ENCODE measurements around the gene GNAT2. TPM values are rescaled to one million over a fixed set of nuclear protein-coding genes. Genes with fewer than 3 reads are reported as not detected.

Gene GNAT2
- total RNA-seq, 1 donor from 2014 or later, result not detected

- DNase-seq, result no peak
- H3K9me3 Mint-ChIP-seq (ENCODE audit: unreplicated experiment), result peaks cover 3% of the 10 kb centered on the region
- H3K4me1 Mint-ChIP-seq (ENCODE audit: low read depth, unreplicated experiment), result peaks cover 7% of the 10 kb centered on the region
- no peaks in the 10 kb centered on the region for H3K36me3 Mint-ChIP-seq (ENCODE audit: unreplicated experiment)
- H3K27me3 Mint-ChIP-seq (ENCODE audit: unreplicated experiment), result peaks cover 3% of the 10 kb centered on the region
- no peak for TF ChIP-seq CTCF (IDR thresholded peaks at IDR 0.05; ENCODE audit: partially characterized antibody, unreplicated experiment)
- H3K27ac Mint-ChIP-seq (ENCODE audit: unreplicated experiment), result no peak overlapping the region
- no peak overlapping the region for H3K4me3 Mint-ChIP-seq (ENCODE audit: unreplicated experiment)
Observed at GRCh38 chr1:109642626-109643025, 23.2 kb upstream of the GNAT2 start.

DNA sequence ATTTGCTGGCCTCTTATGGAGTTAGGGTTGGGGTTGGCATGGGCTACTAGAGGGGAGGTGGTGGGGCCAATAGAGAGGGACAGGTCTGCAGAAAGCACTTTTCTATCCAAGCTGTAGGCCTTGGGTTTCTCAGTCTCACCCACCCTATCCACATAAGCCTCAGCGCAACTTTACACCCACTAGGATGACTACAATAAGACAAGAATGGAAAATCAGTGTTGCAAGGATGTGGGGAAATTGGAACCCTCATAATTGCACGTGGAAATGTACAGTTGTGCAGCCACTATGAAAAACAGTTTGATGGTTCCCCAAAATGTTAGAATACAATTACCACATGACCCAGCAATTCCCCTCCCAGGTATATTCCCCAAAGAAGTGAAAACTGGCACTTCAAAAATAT lies 22.4 kb upstream of the GNAT2 start:
- Mint-ChIP-seq H3K4me1 (ENCODE audit: low read depth, unreplicated experiment) (peaks cover 7% of the 10 kb centered on the region), H3K27ac (ENCODE audit: unreplicated experiment) (no peak overlapping the region), H3K27me3 (ENCODE audit: unreplicated experiment) (peaks cover 3% of the 10 kb centered on the region), H3K9me3 (ENCODE audit: unreplicated experiment) (peaks cover 4% of the 10 kb centered on the region), H3K4me3 (ENCODE audit: unreplicated experiment) (no peak overlapping the region), H3K36me3 (ENCODE audit: unreplicated experiment) (no peaks in the 10 kb centered on the region)
- DNase-seq, result no peak
- no peak for TF ChIP-seq CTCF (IDR thresholded peaks at IDR 0.05; ENCODE audit: partially characterized antibody, unreplicated experiment)

- H3K9me3 Mint-ChIP-seq (ENCODE audit: unreplicated experiment), result peaks cover 4% of the 10 kb centered on the region
- no peak for TF ChIP-seq CTCF (IDR thresholded peaks at IDR 0.05; ENCODE audit: partially characterized antibody, unreplicated experiment)
- H3K4me1 Mint-ChIP-seq (ENCODE audit: low read depth, unreplicated experiment), result peaks cover 7% of the 10 kb centered on the region
- no peak overlapping the region for H3K4me3 Mint-ChIP-seq (ENCODE audit: unreplicated experiment)
- H3K36me3 Mint-ChIP-seq (ENCODE audit: unreplicated experiment), result no peaks in the 10 kb centered on the region
- no peak for DNase-seq
- H3K27me3 Mint-ChIP-seq (ENCODE audit: unreplicated experiment), result peaks cover 3% of the 10 kb centered on the region
- no peak overlapping the region for H3K27ac Mint-ChIP-seq (ENCODE audit: unreplicated experiment)
Observed at GRCh38 chr1:109641078-109641740, 21.8 kb upstream of the GNAT2 start.

DNA sequence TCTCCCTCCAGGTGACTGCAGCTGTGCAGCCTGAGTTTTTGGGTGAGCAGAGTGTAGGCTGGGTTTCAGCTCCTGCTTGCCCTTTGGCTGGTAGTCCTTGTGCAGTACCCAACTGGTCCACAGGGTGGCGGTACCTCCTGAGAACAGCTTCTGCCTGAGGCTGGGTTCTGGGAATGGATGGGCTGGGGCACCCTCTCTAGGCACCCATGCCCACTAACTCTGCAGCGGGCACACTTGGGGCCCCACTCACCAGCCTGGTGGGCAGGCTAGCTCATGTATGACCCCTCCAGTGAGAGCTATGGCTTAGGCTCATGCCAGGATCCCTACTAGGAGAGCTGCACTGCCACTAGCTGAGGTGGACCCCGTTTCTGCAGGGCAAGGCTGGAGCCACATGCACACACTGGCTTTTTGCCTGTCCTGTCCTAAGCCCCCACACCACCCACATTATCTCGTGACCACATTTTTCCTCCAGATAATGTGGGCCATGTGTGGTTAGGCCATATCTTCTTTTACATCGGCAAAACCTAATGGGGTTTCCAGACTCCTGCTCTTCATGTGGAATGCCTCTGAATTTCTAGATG lies 21.0 kb upstream of the GNAT2 start:
- no peaks in the 10 kb centered on the region for H3K36me3 Mint-ChIP-seq (ENCODE audit: unreplicated experiment)
- no peak overlapping the region for H3K27ac Mint-ChIP-seq (ENCODE audit: unreplicated experiment)
- peak; percentile 95 for DNase-seq
- no peak overlapping the region for H3K4me3 Mint-ChIP-seq (ENCODE audit: unreplicated experiment)
- peaks cover 7% of the 10 kb centered on the region for H3K4me1 Mint-ChIP-seq (ENCODE audit: low read depth, unreplicated experiment)
- TF ChIP-seq CTCF (IDR thresholded peaks at IDR 0.05; ENCODE audit: partially characterized antibody, unreplicated experiment), result peak; percentile 98
- H3K27me3 Mint-ChIP-seq (ENCODE audit: unreplicated experiment), result peaks cover 3% of the 10 kb centered on the region
- H3K9me3 Mint-ChIP-seq (ENCODE audit: unreplicated experiment), result peaks cover 2% of the 10 kb centered on the region

DNA sequence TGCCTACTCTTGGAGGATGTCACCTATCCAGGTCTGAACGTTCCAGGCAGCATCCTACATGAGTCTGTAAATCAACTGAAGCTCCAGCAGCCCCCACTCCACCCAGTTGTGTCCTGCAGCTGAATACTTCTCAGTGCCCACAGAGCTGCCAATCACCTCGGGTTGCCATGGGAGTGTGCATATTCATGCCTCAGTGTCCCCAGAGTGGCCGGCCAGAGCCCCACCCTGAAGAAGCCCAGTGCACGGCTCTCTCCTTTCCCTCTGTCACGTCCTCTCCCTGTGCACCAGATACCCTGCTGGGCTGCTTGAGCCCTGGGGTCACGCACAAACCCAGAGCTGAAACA lies 20.4 kb upstream of the GNAT2 start:
- Mint-ChIP-seq H3K4me3 (ENCODE audit: unreplicated experiment) (no peak overlapping the region), H3K9me3 (ENCODE audit: unreplicated experiment) (peaks cover 2% of the 10 kb centered on the region), H3K36me3 (ENCODE audit: unreplicated experiment) (no peaks in the 10 kb centered on the region), H3K27me3 (ENCODE audit: unreplicated experiment) (peaks cover 3% of the 10 kb centered on the region), H3K27ac (ENCODE audit: unreplicated experiment) (no peak overlapping the region), H3K4me1 (ENCODE audit: low read depth, unreplicated experiment) (peaks cover 7% of the 10 kb centered on the region)
- no peak for TF ChIP-seq CTCF (IDR thresholded peaks at IDR 0.05; ENCODE audit: partially characterized antibody, unreplicated experiment)
- no peak for DNase-seq

All from glutamatergic neuron (in vitro differentiated cells).